Urinary bladder (tissue), 4 donors: ENCODE results near the gene GSC. TPM values are rescaled to one million over a fixed set of nuclear protein-coding genes. Genes with fewer than 3 reads are reported as not detected.
"Not testable (repeated sequence)": the region's sequence is repeated elsewhere in the genome, so short reads cannot be mapped to it uniquely, and the experiment has no call there.

Experiments used
- DNase-seq: peaks from one replicate; pipeline ENCODE4 v3.0.0-alpha.2; 2015; ENCODE audit errors: extremely low spot score
- H3K27ac ChIP-seq: one replicate; pipeline ENCODE4 v1.5.1; 2013; ENCODE audit warnings: low read depth, mild to moderate bottlenecking, moderate library complexity
- H3K36me3 ChIP-seq: one replicate; pipeline ENCODE4 v1.6.1; 2013; ENCODE audit warnings: mild to moderate bottlenecking, moderate library complexity; ENCODE audit not compliant: insufficient read depth
- H3K4me1 ChIP-seq: one replicate; pipeline ENCODE4 v1.6.1; 2013; ENCODE audit warnings: mild to moderate bottlenecking, moderate library complexity; ENCODE audit not compliant: insufficient read depth
- H3K4me3 ChIP-seq: one replicate; pipeline ENCODE4 v1.5.1; 2013; ENCODE audit warnings: low read depth, low read length
- WGBS: extraction: QIAGEN DNeasy Blood & Tissue Kit; methylation state at CpG from one replicate; pipeline ENCODE4 v1.1.7; 2013; 5-methylcytosine and 5-hydroxymethylcytosine counted together
- polyA plus RNA-seq: library from polyadenylated mRNA; stranded (reverse); fragments of 200-250 nt; gene quantifications from one replicate; pipeline ENCODE4 v1.2.3, GENCODE V29; 2013
- total RNA-seq: library from RNA; depleted of rRNA; stranded (reverse); fragments of >200 nt; gene quantifications from one replicate; pipeline ENCODE4 v1.2.3, GENCODE V29; 2014
- donor health status: healthy with polysubstance abuse.
- donor health status: healthy.

Gene GSC
- total RNA-seq (0.79 TPM), polyA plus RNA-seq (0.35 TPM)

DNA sequence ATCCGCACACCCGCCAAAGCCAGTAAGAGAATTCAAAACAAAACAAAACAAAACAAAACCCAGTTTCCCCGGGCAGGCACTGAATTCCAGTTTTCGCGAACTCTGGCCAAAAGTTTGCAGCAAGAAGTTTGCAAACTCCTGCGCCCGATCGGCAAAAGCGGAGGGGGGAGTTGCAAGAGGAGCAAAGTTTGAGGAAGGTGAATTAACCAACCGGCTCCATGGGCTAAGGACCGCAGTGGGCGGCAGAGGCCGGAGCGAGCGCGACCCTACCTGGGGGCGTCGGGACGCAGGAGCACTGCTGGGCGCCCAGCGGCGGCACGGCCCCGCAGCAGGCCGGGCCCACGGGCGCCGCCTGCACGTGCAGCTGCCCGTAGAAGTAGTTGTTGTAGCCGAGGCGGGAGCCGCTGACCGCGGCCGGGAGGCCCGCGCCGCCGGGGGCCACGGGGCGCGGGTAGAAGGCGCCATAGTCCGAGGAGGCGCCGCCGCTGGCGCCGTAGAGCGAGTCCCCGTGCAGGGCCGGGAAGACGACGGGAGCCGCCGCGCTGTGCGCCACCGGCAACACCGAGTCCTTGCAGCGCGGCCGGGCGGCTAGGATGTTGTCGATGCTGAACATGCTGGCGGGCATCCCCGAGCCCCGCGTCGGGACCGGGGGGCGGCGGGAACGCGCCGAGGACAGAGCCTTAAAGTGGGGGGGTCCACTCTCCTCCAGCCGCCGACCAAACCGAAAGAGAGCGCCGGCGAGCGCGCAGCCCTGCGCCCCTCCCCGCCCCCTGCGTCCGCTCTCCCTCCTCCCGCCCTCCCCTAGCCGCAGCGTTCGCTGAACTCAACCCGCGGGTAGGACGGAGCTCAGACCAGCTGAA lies at the start of gene GSC:
Gene GSC (minus strand): TSS at position 723 of the 860 bp plus-strand sequence. CDS start 98 bp downstream, at position 625.
- Histone ChIP-seq H3K27ac (no peak within 1 kb of the TSS), H3K4me1 (no peaks in the 10 kb centered on the region), H3K36me3 (no peaks in the 10 kb centered on the region), H3K4me3 (peak within 1 kb of the TSS; percentile 42)
- under 1% methylated on average over 96 of the region's 96 CpGs for WGBS
- DNase-seq: no peak

DNA sequence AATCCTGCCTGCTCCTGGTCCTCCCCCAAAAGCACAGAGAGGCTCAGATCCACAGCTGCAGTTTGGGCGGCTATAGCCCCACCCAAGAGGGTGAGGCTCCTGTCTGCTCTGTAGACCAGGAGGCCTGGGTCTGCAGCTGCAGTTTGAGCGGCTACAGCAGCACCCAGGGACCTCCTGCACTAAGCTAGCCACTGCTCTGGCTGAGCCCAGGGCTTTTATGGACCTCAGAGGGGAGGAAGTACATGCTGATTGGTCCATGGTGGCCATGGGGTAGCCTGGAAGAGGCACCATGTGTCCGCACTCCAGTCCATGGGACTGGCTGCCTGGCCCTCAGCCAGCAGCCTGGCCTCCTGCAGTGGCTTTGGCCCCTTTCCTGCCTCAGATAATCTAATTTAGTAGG lies 49.6 kb upstream of the GSC start:
- no peak for DNase-seq
- Histone ChIP-seq H3K4me3 (no peak overlapping the region), H3K36me3 (no peaks in the 10 kb centered on the region), H3K4me1 (no peaks in the 10 kb centered on the region), H3K27ac (no peak overlapping the region)
- 46% methylated on average over 3 of the region's 3 CpGs for WGBS

DNA sequence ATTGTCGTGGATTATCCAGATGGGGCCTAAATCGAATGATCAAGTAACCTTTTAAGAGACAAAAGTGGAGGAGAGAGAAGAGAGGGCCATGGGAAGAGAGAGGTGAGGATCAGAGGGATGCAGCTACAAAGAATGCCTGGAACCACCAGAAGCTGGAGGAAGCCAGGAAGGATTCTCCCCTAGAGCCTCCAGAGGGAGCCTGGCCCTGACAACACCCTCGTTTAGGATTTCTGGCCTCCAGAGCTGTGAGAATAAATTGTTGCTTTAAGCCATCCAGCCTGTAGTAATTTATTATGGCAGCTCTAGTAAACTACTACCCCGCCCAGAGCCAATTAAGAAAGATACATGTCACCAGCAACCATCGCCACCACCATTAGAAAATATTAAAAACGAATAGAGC lies 46.2 kb upstream of the GSC start:
- 26% methylated on average over 6 of the region's 6 CpGs for WGBS
- no peaks in the 10 kb centered on the region for H3K36me3 ChIP-seq
- H3K4me1 ChIP-seq: no peaks in the 10 kb centered on the region
- no peak overlapping the region for H3K27ac ChIP-seq
- DNase-seq: no peak
- no peak overlapping the region for H3K4me3 ChIP-seq

DNA sequence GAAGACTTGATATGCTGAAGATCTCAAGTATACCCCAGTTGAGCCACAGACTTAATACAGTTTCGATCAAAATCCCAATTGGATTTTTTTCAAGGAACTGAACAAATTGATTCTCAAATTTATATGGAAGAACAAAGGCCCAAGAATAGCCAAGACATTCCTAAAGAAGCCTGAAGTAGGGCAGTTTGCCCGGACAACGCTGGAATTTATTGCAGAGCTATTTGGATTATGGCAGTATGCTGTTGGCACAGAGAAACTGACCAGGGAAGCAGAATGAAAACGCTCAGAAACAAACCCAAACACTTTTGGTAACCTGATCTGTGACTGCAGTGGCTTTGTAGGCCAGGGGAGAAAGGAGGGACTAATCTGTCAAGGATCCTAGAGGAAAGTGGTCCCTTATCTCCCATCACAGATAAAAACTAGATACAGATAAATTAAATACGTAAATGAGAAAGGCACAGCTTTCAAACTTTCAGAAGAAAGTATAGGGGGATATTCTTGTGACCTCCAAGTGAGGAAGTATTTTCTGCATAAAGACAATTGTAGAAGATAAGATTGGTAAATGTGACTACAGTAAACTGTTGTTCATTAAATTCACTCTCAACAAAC lies 35.9 kb upstream of the GSC start:
- no peak overlapping the region for H3K4me3 ChIP-seq
- H3K36me3 ChIP-seq: no peaks in the 10 kb centered on the region
- WGBS: 13% methylated on average over 5 of the region's 5 CpGs
- no peak overlapping the region for H3K27ac ChIP-seq
- peak; percentile 25 for DNase-seq
- no peaks in the 10 kb centered on the region for H3K4me1 ChIP-seq

DNA sequence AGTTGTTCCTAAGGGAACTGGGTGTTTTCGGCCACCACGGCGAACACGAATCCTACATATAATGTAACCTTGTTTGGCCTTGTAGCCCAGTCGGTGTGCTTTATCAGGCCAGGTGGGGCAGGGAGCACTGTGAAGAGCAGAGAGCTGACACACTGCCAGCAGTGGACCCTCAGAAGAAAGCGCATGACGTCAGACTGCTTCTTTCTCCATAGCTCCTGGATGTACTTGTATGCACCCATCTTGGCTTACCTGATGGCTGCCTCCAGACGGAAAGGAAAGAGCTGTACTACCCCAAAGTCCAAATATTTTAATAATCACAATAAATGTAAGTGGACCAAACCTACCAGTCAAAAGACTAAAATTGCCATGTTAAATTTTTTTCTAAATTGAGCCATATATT lies 31.3 kb upstream of the GSC start:
- Histone ChIP-seq H3K4me1 (no peaks in the 10 kb centered on the region), H3K27ac (no peak overlapping the region), H3K4me3 (no peak overlapping the region), H3K36me3 (no peaks in the 10 kb centered on the region)
- 89% methylated on average over 8 of the region's 8 CpGs for WGBS
- DNase-seq: no peak

DNA sequence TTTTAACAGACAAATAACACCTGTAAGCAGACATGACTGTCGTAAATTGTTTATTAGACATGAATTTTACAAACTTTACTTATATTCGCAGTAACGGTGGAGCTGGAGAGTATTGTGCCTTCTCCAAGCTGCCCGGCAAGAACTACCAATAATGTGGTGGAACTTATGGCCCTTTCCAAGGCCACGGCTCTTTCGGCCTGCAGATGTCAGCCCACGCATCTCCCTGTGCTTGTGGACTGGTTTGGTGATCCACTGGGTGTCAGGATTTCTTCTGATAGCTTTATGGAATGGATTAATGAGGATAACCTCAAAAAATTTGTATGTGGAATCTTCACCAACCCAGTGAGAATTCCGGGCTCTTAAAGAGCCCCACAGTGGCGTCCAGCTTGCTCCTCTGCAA lies 30.9 kb upstream of the GSC start:
- not testable (repeated sequence) for H3K4me3 ChIP-seq, H3K27ac ChIP-seq, H3K4me1 ChIP-seq, H3K36me3 ChIP-seq, DNase-seq
- WGBS: 71% methylated on average over 9 of the region's 9 CpGs

DNA sequence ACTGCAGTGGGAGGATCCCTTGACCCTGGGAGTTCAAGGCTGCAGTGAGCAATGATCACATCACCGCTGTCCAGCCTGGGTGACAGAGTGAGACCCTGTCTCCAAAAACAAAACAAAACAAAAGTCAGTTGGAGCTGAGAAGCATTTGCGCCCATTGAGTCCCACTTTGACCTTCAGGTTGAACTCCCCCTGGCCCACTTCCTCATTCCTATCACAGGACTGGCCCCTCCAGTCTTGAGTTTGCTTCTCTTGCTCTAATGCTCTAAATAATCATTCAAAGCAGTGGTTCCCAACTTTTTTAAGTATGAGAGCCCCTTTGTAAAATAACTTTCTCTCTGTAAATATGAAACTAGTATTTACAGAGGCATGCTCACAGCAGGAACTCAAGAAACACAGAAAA lies 28.0 kb upstream of the GSC start:
- DNase-seq: no peak
- WGBS: 89% methylated on average over 2 of the region's 2 CpGs
- no peaks in the 10 kb centered on the region for H3K4me1 ChIP-seq
- no peaks in the 10 kb centered on the region for H3K36me3 ChIP-seq
- no peak overlapping the region for H3K4me3 ChIP-seq
- H3K27ac ChIP-seq: no peak overlapping the region

DNA sequence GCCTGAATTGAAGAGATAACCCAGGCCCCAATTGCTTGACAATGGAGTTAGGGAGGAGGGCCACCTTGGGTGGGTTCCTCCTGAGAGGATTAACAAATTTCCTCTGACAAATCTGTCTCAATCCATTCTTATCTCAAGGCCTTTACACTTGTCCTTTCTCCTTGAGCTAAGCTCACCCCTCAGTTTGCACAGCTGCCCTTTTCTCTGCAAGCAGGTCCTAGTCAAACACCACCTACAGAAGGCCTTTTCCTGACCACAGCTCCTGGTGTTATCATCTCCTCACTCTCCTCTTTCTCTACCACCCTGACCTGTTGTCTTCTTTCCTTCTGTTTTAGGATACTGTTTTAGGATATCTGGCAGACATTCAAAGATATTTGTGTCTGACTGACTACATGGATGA lies 26.4 kb upstream of the GSC start:
- Histone ChIP-seq H3K36me3 (no peaks in the 10 kb centered on the region), H3K4me3 (no peak overlapping the region), H3K4me1 (no peaks in the 10 kb centered on the region), H3K27ac (no peak overlapping the region)
- no peak for DNase-seq

DNA sequence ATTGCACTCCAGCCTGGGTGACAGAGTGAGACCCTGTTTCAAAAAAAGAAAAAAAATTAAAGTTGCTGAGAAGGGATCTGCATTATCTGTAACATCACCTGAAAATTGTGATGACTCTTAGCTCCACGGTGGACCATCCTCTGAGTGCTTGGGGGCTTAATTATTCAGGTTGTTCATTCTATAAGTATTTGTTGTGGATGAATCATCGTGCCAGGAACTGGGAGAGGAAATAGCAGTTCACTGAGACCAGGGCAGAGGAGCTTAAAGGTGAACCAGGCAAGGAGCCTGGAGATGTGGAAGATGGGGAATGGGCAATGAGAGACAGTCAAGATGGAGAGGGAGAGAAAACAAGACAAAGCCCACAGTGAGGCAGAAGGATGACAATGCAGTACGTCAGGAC lies 25.5 kb upstream of the GSC start:
- Histone ChIP-seq H3K36me3 (no peaks in the 10 kb centered on the region), H3K4me1 (no peaks in the 10 kb centered on the region), H3K4me3 (no peak overlapping the region), H3K27ac (no peak overlapping the region)
- 81% methylated on average over 3 of the region's 3 CpGs for WGBS
- no peak for DNase-seq

DNA sequence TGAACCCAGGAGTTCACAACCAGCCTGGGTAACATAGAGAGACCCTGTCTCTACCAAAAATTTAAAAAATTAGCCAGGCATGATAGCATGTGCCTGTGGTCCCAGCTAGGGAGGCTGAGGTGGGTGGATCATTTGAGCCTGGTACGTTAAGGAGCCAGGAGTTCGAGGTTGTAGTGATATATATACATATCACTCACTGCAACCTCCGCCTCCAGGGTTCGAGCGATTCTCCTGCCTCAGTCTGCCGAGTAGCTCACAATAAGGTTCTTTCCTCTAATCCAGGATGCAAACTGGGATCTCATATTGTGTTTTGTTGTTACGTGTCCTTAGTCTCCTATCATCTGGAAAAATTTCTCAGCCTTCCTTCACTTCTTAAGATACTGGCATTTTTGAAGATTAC lies 24.0 kb upstream of the GSC start:
- DNase-seq: no peak

DNA sequence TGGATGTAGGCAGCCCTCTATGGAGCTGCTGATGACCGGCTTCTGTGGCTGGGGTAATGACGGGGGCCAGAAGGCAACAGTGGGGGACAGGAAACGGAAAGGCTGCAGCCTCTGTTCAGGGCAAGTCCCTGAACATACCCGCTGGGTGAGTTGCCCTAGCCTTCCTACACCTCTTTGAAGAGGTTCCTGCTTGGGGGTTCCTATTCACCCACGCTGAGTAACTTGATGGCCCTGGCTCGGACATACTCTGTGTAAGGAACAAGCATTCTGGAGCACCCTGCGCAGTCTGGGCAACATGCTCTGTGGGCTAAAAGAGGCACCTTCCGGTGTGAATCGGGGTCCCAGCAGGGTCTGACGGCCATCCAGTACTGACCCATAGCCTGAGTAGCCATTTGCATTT lies 17.7 kb upstream of the GSC start:
- DNase-seq: no peak
- Histone ChIP-seq H3K36me3 (no peaks in the 10 kb centered on the region), H3K4me1 (no peaks in the 10 kb centered on the region), H3K4me3 (no peak overlapping the region), H3K27ac (no peak overlapping the region)
- 84% methylated on average over 10 of the region's 10 CpGs for WGBS

More for the DNA sequence above, 24.0 kb upstream of the GSC start:
- Histone ChIP-seq H3K4me3 (no peak overlapping the region), H3K27ac (no peak overlapping the region), H3K4me1 (no peaks in the 10 kb centered on the region), H3K36me3 (no peaks in the 10 kb centered on the region)
- WGBS: 91% methylated on average over 7 of the region's 7 CpGs

DNA sequence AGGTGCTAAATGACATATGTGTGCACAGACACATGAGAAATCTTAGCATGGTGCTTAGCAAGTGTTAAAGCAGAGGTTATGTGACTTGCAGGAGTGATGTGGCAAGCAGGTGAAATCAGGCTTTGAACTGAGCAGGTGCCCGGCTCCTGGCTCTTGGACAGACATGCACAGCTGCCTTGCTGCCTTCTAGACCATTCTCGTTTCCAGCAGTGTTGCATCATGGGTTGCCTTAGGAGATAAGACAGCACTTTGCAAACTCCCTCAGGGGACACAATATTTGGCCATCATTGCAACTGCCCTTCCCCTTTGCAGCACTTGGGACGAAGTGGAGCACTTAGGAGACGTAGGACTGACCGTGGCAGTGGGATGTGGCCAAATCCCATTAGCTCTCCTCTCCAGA lies 17.2 kb upstream of the GSC start:
- Histone ChIP-seq H3K4me3 (no peak overlapping the region), H3K27ac (no peak overlapping the region), H3K36me3 (no peaks in the 10 kb centered on the region), H3K4me1 (no peaks in the 10 kb centered on the region)
- DNase-seq: no peak
- WGBS: 54% methylated on average over 5 of the region's 5 CpGs

DNA sequence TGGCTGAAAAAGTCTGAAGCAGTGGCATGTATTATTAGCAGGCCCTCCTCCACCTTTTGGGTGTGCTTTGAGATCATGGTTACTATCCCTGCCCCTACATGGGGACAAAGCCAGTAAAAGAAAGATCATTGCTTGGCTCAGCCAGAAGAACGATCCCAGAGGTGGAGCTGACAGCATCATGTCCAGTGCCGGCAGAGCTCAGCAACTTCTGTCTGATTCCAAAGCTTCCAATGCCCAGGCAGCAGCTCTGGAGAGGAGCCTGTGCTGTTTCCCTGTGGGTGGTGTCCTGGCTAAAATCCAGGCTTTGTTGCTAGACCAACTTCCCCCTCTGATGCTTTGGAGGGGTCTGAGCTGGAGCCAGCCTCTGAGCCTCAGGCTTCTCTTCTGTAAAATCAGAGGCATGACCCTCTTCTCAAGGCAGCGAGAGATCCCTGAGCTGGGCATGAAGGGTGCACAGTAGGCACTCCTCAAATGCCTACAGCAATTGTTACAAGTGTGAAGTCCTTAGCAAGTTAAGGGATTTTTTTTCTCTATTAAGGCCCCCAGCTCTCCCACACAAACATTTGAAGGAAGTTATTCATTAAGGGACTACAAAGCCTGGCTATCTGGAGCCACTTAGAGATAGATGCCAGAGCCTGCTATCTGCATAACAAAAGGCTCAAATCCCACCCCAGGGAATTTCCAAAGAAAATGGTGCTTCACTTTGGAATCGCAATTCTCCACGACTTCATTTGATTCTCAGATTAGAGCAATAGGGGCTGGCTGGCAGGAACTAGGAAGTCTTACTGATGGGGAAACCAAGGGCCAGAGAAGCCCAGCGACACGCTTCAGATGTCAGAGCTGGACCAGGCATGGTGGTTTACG lies 10.9 kb upstream of the GSC start:
- 57% methylated on average over 8 of the region's 8 CpGs for WGBS
- no peak overlapping the region for H3K27ac ChIP-seq
- H3K4me3 ChIP-seq: no peak overlapping the region
- no peaks in the 10 kb centered on the region for H3K4me1 ChIP-seq
- DNase-seq: no peak
- H3K36me3 ChIP-seq: no peaks in the 10 kb centered on the region

DNA sequence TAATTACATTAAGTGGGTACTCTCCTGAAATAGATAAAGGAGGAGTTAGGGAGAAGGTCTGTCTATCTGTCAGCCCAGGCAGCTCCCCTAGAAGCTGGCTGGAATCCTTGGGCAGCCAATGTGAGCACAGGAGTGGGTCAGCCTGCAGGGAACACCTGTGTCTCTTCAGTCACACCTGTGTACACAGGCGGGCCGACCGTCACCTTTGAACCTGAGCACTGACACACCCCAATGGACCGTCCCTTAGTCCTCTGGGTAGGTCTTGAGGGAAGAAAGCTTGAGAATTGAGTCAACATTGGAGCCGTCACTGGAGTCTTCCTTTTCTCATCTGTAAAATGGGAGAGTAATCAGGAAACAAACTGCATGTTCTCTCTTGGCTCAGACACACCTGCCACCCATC lies 9.8 kb upstream of the GSC start:
- WGBS: 94% methylated on average over 5 of the region's 5 CpGs
- no peaks in the 10 kb centered on the region for H3K36me3 ChIP-seq
- no peak overlapping the region for H3K27ac ChIP-seq
- no peak for DNase-seq
- no peaks in the 10 kb centered on the region for H3K4me1 ChIP-seq
- no peak overlapping the region for H3K4me3 ChIP-seq
